GM12864 (cell line): ENCODE data around the gene MAN2B1.

Source experiments
- DNase-seq: peaks from one replicate; pipeline ENCODE4 v3.0.0-alpha.2; 2011; ENCODE audit warnings: low read depth
- H3K4me3 ChIP-seq: 2 replicates; pipeline ENCODE4 v1.5.1; 2011; ENCODE audit warnings: mild to moderate bottlenecking, low read depth, low read length, control low read depth
- CTCF ChIP-seq: IDR thresholded peaks from 2 replicates; pipeline ENCODE4 v1.5.1; 2011; ENCODE audit warnings: low read depth, mild to moderate bottlenecking, moderate library complexity, low read length, control low read depth, inconsistent platforms; ENCODE audit errors: missing control alignments

MAN2B1 gene

GRCh38 chr19:12611361-12611699, 55.2 kb downstream of the MAN2B1 start:
- H3K4me3 ChIP-seq: peak overlapping the region; percentile 80
- no peak for TF ChIP-seq CTCF
- DNase-seq: no peak

DNA sequence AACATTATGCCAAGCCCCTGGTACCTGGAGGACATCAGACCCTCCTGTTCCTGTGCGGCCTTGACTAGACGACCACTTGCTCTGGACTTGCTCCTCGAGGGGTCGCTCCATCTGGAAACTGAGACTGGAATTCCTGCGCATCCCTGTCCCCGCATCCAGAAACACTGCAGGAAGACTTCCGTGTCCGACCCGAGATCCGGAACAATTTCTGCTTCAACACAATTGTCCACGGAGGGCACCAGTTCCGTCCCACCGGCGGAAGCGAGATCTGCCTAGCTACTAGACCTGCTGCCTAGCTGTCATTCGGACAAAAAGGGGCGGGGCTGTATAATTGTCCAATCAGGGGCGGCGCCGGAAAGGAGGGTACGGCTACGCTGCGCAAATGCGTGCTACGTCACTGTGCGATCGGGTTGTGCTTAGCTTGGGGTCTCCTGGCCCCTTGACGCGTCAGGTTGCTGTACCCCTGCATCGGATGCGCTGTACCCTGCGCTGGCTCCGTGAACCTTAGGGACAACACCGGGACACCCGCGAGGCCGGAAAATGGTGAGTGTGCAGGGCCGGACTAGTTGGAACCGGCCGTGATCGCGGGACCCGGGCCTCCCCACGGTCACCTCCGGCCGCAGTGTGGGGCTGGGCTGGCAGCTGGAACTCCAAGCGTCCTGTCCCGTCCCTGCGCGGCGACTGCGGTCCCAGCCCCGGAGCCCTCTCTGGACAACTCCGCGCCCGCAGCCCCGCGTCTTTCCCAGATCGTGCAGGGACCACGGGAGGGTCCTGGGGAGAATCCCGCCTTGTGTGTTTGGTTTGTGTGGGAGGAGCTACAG, 55.8 kb downstream of the MAN2B1 start, which contains the start of the genes ZNF490 and ZNF791:
Gene ZNF490 (minus strand): TSS at position 274 of the 821 bp plus-strand sequence. CDS start 133 bp downstream, at position 141.
Gene ZNF791 (plus strand): TSS at position 381 of the 821 bp plus-strand sequence. CDS start 160 bp downstream, at position 541.
- TF ChIP-seq CTCF: no peak
- H3K4me3 ChIP-seq: peak within 1 kb of the TSS; percentile 80
- peak; percentile 94 for DNase-seq

DNA sequence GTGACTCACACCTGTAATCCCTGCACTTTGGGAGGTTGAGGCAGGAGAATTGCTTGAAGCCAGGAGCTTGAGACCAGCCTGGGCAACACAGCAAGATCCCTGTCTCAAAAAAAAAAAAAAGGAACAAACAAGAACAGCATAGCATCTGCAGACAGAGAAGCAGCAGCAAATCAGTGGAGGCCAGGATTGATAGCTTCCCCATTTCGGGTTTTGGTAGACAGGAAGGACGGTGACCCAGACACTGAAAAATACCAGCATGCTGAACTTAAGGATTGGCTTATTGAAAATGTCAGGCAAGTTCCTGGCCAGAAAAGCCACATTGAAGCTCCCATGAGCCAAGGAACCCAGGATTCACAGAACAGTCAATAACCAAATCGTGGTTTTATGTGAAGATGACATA, 58.9 kb downstream of the MAN2B1 start:
- DNase-seq: no peak
- no peak overlapping the region for H3K4me3 ChIP-seq
- TF ChIP-seq CTCF: no peak

GRCh38 chr19:12606796-12607195, 59.7 kb downstream of the MAN2B1 start:
- H3K4me3 ChIP-seq: no peak overlapping the region
- DNase-seq: no peak
- no peak for TF ChIP-seq CTCF

DNA sequence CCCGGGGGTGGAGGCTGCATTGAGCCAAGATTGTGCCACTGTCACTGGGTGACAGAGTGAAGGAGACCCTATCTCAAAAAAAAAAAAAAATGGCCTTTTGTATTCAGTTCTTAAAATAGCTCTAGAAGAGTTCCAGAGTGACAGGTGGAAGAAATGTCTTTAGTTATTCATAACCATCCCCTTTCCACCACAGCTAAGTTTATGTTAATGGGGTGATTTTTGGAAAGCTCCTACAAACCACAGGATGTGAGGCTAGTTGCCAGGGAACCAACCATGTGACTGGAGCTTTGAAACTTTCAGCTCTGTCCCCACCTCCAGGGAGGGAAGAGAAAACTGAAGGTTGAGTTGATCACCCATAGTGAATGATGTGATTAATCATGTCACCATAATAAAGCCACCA, 62.8 kb downstream of the MAN2B1 start:
- no peak for TF ChIP-seq CTCF
- no peak overlapping the region for H3K4me3 ChIP-seq
- peak; percentile 47 for DNase-seq

- no peak for TF ChIP-seq CTCF
- DNase-seq: no peak
- H3K4me3 ChIP-seq: no peak overlapping the region
These were observed 68.9 kb downstream of the MAN2B1 start for GRCh38 chr19:12597594-12597993.
